ENCODE results near the gene DEUP1.

The DEUP1 gene

DNA sequence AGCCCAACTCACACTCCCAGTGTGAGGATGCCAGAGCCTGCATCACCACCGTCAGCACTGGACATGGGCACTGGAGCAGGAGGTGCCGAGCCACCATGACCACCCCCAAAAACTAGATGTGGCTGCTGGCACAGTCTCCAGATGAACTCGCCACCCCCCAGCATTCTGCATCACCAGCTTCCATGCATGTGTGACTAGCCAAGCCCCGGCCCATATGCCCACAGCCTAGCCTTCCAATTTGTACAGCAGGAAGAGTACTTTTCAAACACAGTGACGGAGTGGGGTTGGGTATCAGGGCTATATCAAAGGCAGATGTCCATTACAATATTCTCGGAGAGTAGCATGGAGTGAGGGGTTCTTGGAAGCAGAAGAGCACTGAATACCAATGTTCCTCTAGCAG, 149.7 kb downstream of the DEUP1 start:
- no peak for DNase-seq

DNA sequence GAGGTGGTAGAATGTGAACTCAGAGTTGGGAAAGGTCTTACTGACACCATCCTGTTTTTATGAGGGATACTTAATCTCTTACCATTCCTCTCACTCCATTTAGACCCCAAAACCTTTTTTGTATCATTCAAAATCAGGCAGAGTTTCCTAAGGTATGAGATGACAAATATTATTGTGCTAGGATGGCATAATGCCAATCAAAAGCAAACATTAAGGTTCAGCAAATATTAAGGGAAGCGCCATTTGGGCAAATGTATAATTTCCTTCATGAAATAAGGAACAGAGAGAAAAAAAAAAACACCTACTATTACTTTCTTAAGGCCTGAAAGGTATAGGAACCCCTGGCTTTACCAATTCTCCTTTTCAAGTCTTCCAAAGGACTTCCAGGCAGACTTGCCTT, 150.2 kb downstream of the DEUP1 start:
- DNase-seq, result no peak

GRCh38 chr11:93481279-93481678, 150.7 kb downstream of the DEUP1 start:
- no peak for DNase-seq

GRCh38 chr11:93481696-93482095, 151.2 kb downstream of the DEUP1 start:
- no peak for DNase-seq

DNA sequence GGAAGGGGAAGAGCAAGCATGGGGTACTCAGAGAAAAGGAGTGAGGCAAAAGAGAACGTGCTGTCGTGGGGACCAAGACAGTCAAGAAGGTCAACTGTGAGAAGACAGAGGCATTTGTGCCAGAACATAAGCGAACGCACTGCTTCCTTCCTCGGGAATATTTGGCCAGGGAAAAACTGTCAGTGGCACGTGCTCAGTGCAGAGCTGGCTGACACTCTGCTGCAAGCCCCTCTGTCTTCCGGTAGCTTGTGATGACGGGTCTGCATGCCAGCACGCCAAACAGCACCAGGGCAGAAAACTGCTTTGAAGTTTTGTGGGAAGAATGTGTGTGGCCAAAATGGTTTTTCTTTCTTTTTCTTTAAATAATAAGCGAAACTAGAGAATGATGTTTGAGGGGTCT, 152.0 kb downstream of the DEUP1 start:
- DNase-seq, result no peak

DNA sequence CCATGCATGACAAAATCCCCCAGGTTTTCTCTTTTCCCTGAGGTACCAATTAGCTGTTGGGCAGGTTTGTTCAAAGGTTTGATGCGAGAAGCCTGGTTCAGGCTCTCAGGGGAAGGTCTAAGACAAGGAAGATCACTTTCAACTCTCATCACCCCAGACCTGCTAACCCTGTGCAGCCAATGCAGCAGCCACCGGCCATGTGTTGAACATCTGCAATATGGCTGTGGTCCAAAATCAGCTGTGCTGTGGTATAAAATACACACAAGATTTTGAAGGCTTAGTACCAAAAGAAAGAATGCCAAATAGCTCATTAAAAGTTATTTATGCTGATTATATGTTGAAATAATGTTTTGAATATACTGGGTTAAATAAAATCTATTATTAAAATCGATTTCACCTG, 154.2 kb downstream of the DEUP1 start:
- DNase-seq, result no peak

DNA sequence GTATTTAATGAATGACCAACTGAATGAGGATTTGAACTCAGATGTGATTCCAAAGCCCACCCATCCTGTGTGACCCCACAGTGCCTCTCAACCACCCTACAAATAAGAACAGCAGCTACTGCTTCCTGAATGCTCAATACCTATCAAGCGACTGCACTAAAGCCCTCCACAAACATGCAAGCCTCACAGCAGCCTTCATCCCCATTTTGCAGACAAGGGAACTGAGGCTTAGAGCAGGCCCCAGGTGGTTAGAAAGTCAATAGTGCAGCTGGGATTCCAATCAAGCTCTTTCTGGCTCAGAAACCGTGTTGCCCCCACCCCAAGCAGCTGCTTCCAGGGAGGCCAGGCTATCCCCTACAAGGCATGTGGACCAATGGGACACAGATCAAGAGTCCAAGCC, 155.4 kb downstream of the DEUP1 start:
- DNase-seq, result no peak

DNA sequence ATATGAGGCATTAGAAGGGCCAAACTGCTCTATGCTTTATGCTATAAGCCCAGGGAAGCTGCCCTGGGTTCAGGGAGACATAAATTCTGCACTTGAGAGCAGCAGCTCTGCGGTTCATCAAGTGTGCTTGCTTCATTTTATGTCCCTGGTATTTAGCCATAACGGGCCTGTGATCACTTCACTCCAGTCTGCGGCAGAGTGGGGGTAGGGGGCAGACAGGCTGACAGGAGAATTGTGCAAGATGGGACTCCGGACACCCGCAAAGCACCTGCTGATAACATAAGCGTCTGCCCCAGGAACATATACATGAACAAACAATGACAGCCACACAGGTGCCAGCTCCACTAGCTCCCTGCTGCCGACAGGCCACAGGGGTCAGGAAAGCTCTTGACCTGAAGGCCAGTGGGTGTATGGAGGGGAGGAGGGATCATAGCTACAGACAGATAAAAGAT, 156.5 kb downstream of the DEUP1 start:
- no peak for DNase-seq

Measured in fibroblast of skin of right biceps (primary cell).